WTC11 (cell line): Measurements from ENCODE around the gene CDKN3. TPM values are rescaled to one million over a fixed set of nuclear protein-coding genes. Genes with fewer than 3 reads are reported as not detected.

ENCODE experiments used
- ATAC-seq: fragments of 200-7000 bp; cut with Tn5 transposase; 2 replicates; pipeline ENCODE4 v1.10.0; 2021; ENCODE audit warnings: mild to moderate bottlenecking, moderate library complexity
- CTCF ChIA-PET: fragments of 300-600 bp; sonication (Branson Sonifier 250); formaldehyde crosslinking; loops from one replicate; lab custom pipeline; 2021; ENCODE audit warnings: antibody characterized with exemption; lab: Charles Lee
- POLR2A ChIA-PET: fragments of 350-600 bp; sonication (Branson Sonifier 250); formaldehyde crosslinking; loops from one replicate; lab custom pipeline; 2021; ENCODE audit warnings: antibody characterized with exemption; lab: Charles Lee
- DNase-seq: peaks from one replicate; pipeline ENCODE4 v3.0.0; 2021; ENCODE audit warnings: low spot score
- H3K27ac Mint-ChIP-seq: 2 replicates; pipeline ENCODE4 v1.8.0; 2021; ENCODE audit warnings: mixed read lengths
- H3K27me3 Mint-ChIP-seq: 2 replicates; pipeline ENCODE4 v1.8.0; 2021; ENCODE audit warnings: low read depth, mild to moderate bottlenecking, moderate library complexity, mixed read lengths
- H3K36me3 Mint-ChIP-seq: 2 replicates; pipeline ENCODE4 v1.8.0; 2021; ENCODE audit warnings: mixed read lengths
- H3K4me1 Mint-ChIP-seq: 2 replicates; pipeline ENCODE4 v1.8.0; 2022; ENCODE audit warnings: mixed read lengths
- H3K4me3 Mint-ChIP-seq: 2 replicates; pipeline ENCODE4 v1.8.0; 2021; ENCODE audit warnings: mild to moderate bottlenecking, moderate library complexity, mixed read lengths
- H3K9me3 Mint-ChIP-seq: 2 replicates; pipeline ENCODE4 v1.8.0; 2021; ENCODE audit warnings: mixed read lengths
- ETV6 ChIP-seq: sonication (generic); formaldehyde crosslinking; IDR thresholded peaks from 2 replicates; pipeline ENCODE4 v1.8.1; 2022; ENCODE audit warnings: mild to moderate bottlenecking, missing genetic modification reagents
- FOXJ3 ChIP-seq: sonication (generic); formaldehyde crosslinking; IDR thresholded peaks from 2 replicates; pipeline ENCODE4 v1.9.0; 2021; ENCODE audit warnings: missing genetic modification reagents, mild to moderate bottlenecking, borderline replicate concordance
- FOXP4 ChIP-seq: sonication (generic); formaldehyde crosslinking; IDR thresholded peaks from 2 replicates; pipeline ENCODE4 v1.8.0; 2022; ENCODE audit warnings: mild to moderate bottlenecking, missing genetic modification reagents
- GRHL2 ChIP-seq: fragments of 250-450 bp; sonication (Bioruptor Pico); IDR thresholded peaks from 2 replicates; pipeline ENCODE4 v1.8.0; 2022; ENCODE audit warnings: mild to moderate bottlenecking, moderate library complexity; ENCODE audit not compliant: insufficient replicate concordance, severe bottlenecking
- HMGXB4 ChIP-seq: sonication (generic); formaldehyde crosslinking; IDR thresholded peaks from 2 replicates; pipeline ENCODE4 v1.8.1; 2023; ENCODE audit warnings: mild to moderate bottlenecking, moderate library complexity, missing genetic modification reagents
- MLX ChIP-seq: sonication (generic); formaldehyde crosslinking; IDR thresholded peaks from 2 replicates; pipeline ENCODE4 v1.8.1; 2023; ENCODE audit warnings: mild to moderate bottlenecking, missing genetic modification reagents, moderate library complexity
- MXD4 ChIP-seq: fragments of 250-450 bp; sonication (Bioruptor Pico); IDR thresholded peaks from 2 replicates; pipeline ENCODE4 v1.8.0; 2021; ENCODE audit warnings: mild to moderate bottlenecking, moderate library complexity, borderline replicate concordance
- NR3C1 ChIP-seq: sonication (generic); formaldehyde crosslinking; conservative IDR thresholded peaks from 2 replicates; pipeline ENCODE4 v1.8.1; 2023; ENCODE audit warnings: low read depth, mild to moderate bottlenecking, missing genetic modification reagents
- PRDM15 ChIP-seq: sonication (generic); formaldehyde crosslinking; IDR thresholded peaks from 2 replicates; pipeline ENCODE4 v1.8.0; 2022; ENCODE audit warnings: missing genetic modification reagents
- RORB ChIP-seq: fragments of 250-450 bp; sonication (Bioruptor Pico); IDR thresholded peaks from 2 replicates; pipeline ENCODE4 v1.9.0; 2021; ENCODE audit warnings: mild to moderate bottlenecking
- SMAD3 ChIP-seq: sonication (generic); formaldehyde crosslinking; IDR thresholded peaks from 2 replicates; pipeline ENCODE4 v1.8.0; 2022; ENCODE audit warnings: missing genetic modification reagents, mild to moderate bottlenecking, borderline replicate concordance
- SMAD4 ChIP-seq: sonication (generic); formaldehyde crosslinking; IDR thresholded peaks from 2 replicates; pipeline ENCODE4 v1.8.0; 2022; ENCODE audit warnings: mild to moderate bottlenecking, missing genetic modification reagents
- TCF7 ChIP-seq: sonication (generic); formaldehyde crosslinking; IDR thresholded peaks from 2 replicates; pipeline ENCODE4 v1.8.0; 2022; ENCODE audit warnings: mild to moderate bottlenecking, low read depth, missing genetic modification reagents, moderate library complexity
- TP53 ChIP-seq: sonication (generic); formaldehyde crosslinking; IDR thresholded peaks from 2 replicates; pipeline ENCODE4 v1.8.1; 2023; ENCODE audit warnings: mild to moderate bottlenecking, missing genetic modification reagents
- ZNF138 ChIP-seq: sonication (generic); formaldehyde crosslinking; conservative IDR thresholded peaks from 2 replicates; pipeline ENCODE4 v1.8.1; 2022; ENCODE audit warnings: mild to moderate bottlenecking, moderate library complexity, missing genetic modification reagents
- ZNF396 ChIP-seq: fragments of 250-450 bp; sonication (Bioruptor Pico); IDR thresholded peaks from 2 replicates; pipeline ENCODE4 v1.8.0; 2021; ENCODE audit warnings: mild to moderate bottlenecking, moderate library complexity, borderline replicate concordance
- ZNF423 ChIP-seq: fragments of 250-450 bp; sonication (Bioruptor Pico); IDR thresholded peaks from 2 replicates; pipeline ENCODE4 v2.1.2; 2022; ENCODE audit warnings: mild to moderate bottlenecking, moderate library complexity
- ZNF671 ChIP-seq: fragments of 250-450 bp; sonication (Bioruptor Pico); IDR thresholded peaks from 2 replicates; pipeline ENCODE4 v1.8.0; 2021; ENCODE audit warnings: mild to moderate bottlenecking
- total RNA-seq: library from RNA; stranded (reverse); gene quantifications from 3 replicates; pipeline ENCODE4 v1.2.3, GENCODE V29; 2021
- TF ChIP-seq, protein P1 (sequence below): sonication (generic); formaldehyde crosslinking; IDR thresholded peaks from 2 replicates; pipeline ENCODE4 v1.8.0; 2022; ENCODE audit warnings: mild to moderate bottlenecking, missing genetic modification reagents
- TF ChIP-seq, protein P2 (sequence below): sonication (generic); formaldehyde crosslinking; IDR thresholded peaks from 2 replicates; pipeline ENCODE4 v1.8.0; 2023; ENCODE audit warnings: mild to moderate bottlenecking, missing genetic modification reagents

Gene CDKN3
- total RNA-seq, 1 experiment from 2014 or later: 55.4 TPM

DNA sequence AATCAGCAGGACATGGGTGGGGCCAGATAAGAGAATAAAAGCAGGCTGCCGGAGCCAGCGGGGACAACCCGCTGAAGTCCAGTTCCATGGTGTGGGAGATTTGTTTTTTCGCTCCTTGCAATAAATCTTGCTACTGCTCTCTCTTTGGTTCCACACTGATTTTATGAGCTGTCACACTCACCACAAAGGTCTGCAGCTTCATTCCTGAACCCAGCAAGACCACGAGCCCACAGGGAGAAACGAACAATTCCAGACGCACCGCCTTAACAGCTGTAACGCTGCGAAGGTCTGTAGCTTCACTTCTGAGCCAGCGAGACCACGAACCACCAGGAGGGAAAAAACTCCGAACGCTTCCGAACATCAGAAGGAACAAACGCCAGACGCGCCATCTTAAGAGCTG lies 47.2 kb downstream of the CDKN3 start (continued):
- no peak for TF ChIP-seq FOXJ3 (CRISPR knock-in tag)
- TF ChIP-seq ETV6 (CRISPR knock-in tag): no peak
- TF ChIP-seq NR3C1 (CRISPR knock-in tag): no peak
- no peak for TF ChIP-seq TP53 (CRISPR knock-in tag)
- TF ChIP-seq ZNF423 (CRISPR knock-in tag): no peak
- no peak for TF ChIP-seq ZNF138 (CRISPR knock-in tag)
- TF ChIP-seq, protein P1, sequence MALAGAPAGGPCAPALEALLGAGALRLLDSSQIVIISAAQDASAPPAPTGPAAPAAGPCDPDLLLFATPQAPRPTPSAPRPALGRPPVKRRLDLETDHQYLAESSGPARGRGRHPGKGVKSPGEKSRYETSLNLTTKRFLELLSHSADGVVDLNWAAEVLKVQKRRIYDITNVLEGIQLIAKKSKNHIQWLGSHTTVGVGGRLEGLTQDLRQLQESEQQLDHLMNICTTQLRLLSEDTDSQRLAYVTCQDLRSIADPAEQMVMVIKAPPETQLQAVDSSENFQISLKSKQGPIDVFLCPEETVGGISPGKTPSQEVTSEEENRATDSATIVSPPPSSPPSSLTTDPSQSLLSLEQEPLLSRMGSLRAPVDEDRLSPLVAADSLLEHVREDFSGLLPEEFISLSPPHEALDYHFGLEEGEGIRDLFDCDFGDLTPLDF (CRISPR knock-in tag): no peak
- TF ChIP-seq RORB (CRISPR knock-in tag): no peak
- no peak for TF ChIP-seq ZNF671 (CRISPR knock-in tag)
- TF ChIP-seq, all 79 proteins: peak for 0

GRCh38 chr14:54444681-54445080 lies 47.9 kb downstream of the CDKN3 start:
- DNase-seq (no peak), ATAC-seq (no peak)
- no peak overlapping the region for H3K4me3 Mint-ChIP-seq
- no peaks in the 10 kb centered on the region for H3K36me3 Mint-ChIP-seq
- 0 out of 2 replicates have a peak, but pooled peaks cover 7% of the 10 kb centered on the region for H3K9me3 Mint-ChIP-seq
- H3K4me1 Mint-ChIP-seq: peaks cover 20% of the 10 kb centered on the region
- CTCF ChIA-PET: interaction anchor here (2.2 kb wide), 1 partner anchor 78 kb away, joined by 7 read pairs; no protein-coding TSS in a partner anchor
- TF ChIP-seq SMAD4 (no peak), TCF7 (CRISPR knock-in tag) (no peak), SMAD3 (no peak), ZNF396 (no peak), FOXP4 (CRISPR knock-in tag) (no peak)
- TF ChIP-seq, all 79 proteins: peak for 0
- Mint-ChIP-seq H3K27ac (no peak overlapping the region), H3K27me3 (peaks cover 5% of the 10 kb centered on the region)
- POLR2A ChIA-PET: no interaction called here

- TF ChIP-seq HMGXB4: no peak
- TF ChIP-seq TCF7 (CRISPR knock-in tag): no peak
- no peak for TF ChIP-seq GRHL2 (CRISPR knock-in tag)
- no peak for TF ChIP-seq PRDM15 (CRISPR knock-in tag)
- no peak for TF ChIP-seq ZNF396
- TF ChIP-seq, protein P2, sequence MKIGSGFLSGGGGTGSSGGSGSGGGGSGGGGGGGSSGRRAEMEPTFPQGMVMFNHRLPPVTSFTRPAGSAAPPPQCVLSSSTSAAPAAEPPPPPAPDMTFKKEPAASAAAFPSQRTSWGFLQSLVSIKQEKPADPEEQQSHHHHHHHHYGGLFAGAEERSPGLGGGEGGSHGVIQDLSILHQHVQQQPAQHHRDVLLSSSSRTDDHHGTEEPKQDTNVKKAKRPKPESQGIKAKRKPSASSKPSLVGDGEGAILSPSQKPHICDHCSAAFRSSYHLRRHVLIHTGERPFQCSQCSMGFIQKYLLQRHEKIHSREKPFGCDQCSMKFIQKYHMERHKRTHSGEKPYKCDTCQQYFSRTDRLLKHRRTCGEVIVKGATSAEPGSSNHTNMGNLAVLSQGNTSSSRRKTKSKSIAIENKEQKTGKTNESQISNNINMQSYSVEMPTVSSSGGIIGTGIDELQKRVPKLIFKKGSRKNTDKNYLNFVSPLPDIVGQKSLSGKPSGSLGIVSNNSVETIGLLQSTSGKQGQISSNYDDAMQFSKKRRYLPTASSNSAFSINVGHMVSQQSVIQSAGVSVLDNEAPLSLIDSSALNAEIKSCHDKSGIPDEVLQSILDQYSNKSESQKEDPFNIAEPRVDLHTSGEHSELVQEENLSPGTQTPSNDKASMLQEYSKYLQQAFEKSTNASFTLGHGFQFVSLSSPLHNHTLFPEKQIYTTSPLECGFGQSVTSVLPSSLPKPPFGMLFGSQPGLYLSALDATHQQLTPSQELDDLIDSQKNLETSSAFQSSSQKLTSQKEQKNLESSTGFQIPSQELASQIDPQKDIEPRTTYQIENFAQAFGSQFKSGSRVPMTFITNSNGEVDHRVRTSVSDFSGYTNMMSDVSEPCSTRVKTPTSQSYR (CRISPR knock-in tag): no peak
- TF ChIP-seq MXD4: no peak
- no peak for TF ChIP-seq MLX (CRISPR knock-in tag)
- TF ChIP-seq ZNF138 (CRISPR knock-in tag): no peak
- POLR2A ChIA-PET: interaction anchor here (0.6 kb wide), 1 partner anchor 49 kb away, joined by 3 read pairs; the partner anchor contains the start of gene CDKN3
- Mint-ChIP-seq H3K27ac (no peak overlapping the region), H3K27me3 (peaks cover 5% of the 10 kb centered on the region), H3K9me3 (0 out of 2 replicates have a peak, but pooled peaks cover 7% of the 10 kb centered on the region), H3K4me3 (no peak overlapping the region), H3K36me3 (no peaks in the 10 kb centered on the region), H3K4me1 (peaks cover 14% of the 10 kb centered on the region)
- CTCF ChIA-PET: interaction anchor here (0.7 kb wide), 1 partner anchor 42 kb away, joined by 3 read pairs; no protein-coding TSS in a partner anchor
- DNase-seq (no peak), ATAC-seq (no peak)
Observed at GRCh38 chr14:54446161-54446693, 49.4 kb downstream of the CDKN3 start.
